HG03442 (cell line): ENCODE data around the gene RGS13.

ENCODE experiments used
- ATAC-seq: cut with Tn5 transposase; IDR thresholded peaks from one replicate; pipeline ENCODE4 v1.9.1; 2021; ENCODE audit warnings: mild to moderate bottlenecking, moderate library complexity; ENCODE audit not compliant: unreplicated experiment

RGS13 gene

DNA sequence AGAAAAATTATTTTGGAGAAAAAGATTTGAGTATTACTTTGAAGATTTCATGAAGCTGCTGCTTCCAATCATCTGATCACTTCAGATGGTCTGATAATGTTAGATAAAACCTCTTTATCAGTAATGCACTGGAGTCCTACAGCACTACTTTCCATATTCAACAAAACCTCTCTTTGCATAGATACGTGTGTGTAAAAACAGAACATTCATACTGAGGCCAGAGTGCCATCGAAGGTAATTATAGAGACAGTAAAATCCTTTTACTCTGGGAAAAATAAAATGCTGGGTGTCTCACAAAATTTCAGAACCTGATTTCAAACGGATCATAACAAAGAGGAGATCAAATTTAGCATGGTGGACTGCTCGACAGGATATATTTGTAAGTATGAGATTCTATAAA lies at the start of gene RGS13:
Gene RGS13, plus strand, starts transcription at position 209 of the 400 bp plus-strand sequence. CDS start 8,188 bp downstream, outside the sequence.
- no peak for ATAC-seq

GRCh38 chr1:192587386-192588266 lies 48.3 kb upstream of the RGS13 start:
- ATAC-seq: no peak

GRCh38 chr1:192588546-192588945 lies 47.4 kb upstream of the RGS13 start:
- ATAC-seq: no peak

GRCh38 chr1:192589813-192590212 lies 46.1 kb upstream of the RGS13 start:
- no peak for ATAC-seq

GRCh38 chr1:192592517-192592916 lies 43.4 kb upstream of the RGS13 start:
- ATAC-seq: no peak

- no peak for ATAC-seq
Measured at GRCh38 chr1:192592981-192593708, 42.8 kb upstream of the RGS13 start.

- ATAC-seq: no peak
Measured at GRCh38 chr1:192595299-192595698, 40.6 kb upstream of the RGS13 start.

DNA sequence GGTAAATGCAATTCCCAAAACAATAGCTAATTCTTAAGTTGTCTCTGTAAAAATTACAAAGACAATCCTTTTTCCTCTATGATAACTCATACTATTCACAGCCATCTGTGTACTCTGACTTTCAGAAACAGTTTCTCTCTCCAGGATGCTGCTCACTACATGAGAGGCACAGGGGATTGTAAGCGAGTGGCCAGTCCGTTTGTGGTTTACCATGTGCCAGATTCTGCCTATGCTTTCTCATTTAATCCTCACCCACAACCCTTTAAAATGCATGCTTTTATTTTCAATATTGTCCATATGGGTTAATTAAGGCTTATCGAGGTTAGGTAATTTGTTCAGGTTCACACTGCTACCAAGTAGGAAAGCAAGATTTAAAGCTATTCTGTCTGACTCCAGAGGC lies 37.4 kb upstream of the RGS13 start:
- ATAC-seq: no peak

GRCh38 chr1:192600275-192600674 lies 35.7 kb upstream of the RGS13 start:
- no peak for ATAC-seq

DNA sequence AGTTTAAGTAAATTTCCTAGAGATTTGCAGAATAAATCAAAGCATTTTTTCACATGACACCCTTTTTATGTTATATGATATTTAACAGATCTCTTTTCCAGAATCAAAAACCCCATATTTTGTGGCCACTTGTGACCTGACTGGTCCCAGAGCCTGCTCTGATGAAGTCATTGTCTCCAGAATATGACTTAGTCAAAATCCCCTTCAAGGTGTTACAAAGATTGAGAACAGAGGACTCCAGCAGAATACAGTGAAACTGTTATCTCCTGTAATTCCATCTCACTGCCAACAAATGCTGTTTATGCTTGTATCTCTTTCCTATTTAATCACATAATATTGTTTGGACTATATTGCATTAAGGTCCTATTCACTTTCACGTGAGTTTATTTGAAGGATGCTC lies 34.8 kb upstream of the RGS13 start:
- ATAC-seq: peak; percentile 57

DNA sequence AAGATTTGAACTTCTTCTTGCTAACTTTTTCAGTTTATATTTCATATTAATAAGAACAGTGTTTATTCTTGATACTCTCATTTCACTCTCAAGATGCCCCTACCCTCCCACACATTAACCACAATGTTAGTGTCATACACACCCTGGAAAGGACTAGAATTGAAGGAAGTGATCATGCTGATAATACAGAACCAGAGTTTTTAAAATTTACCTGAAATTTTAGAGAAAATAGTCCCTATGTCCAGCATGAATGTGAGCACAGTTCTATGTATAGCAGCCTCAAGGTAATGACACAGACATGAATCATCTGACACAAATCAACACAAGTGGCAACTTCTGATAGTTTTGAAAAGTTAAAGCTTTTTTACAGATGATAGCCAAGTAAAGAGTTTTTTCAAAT lies 34.4 kb upstream of the RGS13 start:
- ATAC-seq: peak; percentile 32

DNA sequence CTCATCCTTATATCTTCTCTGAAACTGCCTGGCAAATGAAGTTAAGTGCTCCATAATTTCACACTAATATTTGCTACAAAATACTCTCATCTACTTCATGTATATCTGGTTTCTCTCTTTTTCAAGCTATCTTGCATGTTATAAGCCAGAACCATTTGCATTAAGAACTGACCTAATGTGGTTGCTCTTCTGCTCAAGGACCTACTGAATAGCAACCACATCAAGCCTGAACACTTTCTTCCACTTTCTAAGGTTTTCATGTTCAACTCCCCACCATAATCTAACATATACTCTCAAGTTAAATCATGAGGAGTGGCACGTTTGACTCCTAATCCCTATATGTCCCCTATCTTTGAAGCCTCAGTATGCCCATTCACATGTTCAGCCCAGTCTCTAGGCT lies 33.2 kb upstream of the RGS13 start:
- peak; percentile 21 for ATAC-seq

DNA sequence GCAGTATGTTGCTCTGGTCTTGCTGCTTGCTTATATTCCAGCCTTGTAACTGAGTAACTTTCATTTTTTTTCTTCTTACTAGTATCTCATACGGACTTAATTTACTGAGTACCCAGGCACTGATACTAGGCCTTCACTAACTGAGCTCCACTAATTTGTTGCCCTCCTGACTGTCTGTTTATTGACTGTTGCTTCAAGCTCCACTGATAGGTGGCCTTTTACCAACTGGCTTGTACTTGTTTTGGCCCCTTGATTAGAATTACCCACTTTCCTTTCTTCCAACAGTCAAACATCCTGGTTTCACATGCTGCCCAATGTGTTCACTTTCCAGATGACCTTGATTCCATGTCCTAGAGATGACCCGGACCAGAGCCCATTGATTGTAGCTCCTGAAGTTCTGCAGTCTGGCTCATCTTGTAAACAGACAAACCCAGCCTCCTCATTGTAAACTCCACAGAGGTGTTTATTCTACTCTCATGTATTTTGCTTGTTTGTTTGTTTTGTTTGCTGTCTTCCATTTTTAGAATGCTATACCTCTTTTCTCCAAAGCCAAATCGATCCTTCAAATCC lies 32.6 kb upstream of the RGS13 start:
- ATAC-seq: no peak

- peak; percentile 29 for ATAC-seq
Measured at GRCh38 chr1:192604979-192605620, 30.8 kb upstream of the RGS13 start.

DNA sequence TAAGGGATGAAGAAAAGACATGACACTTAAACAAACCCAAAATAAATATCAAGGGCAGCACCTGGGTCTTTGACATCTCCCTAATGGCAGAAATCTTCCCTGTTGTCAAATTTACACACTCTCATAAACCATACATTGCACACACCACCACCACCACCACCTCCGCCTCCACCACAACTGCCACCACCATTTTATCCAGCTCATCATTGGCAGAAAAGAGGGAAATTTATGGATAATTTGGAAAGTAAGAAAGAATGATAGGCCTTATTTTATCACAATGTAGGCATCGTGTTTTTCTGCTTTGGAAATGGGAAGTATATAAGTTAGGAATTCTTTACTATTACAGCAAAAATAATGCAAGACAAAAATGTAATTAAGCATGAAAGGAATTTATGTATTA lies 27.3 kb upstream of the RGS13 start:
- no peak for ATAC-seq

- ATAC-seq: peak; percentile 98
Measured at GRCh38 chr1:192609110-192610079, 26.6 kb upstream of the RGS13 start.

DNA sequence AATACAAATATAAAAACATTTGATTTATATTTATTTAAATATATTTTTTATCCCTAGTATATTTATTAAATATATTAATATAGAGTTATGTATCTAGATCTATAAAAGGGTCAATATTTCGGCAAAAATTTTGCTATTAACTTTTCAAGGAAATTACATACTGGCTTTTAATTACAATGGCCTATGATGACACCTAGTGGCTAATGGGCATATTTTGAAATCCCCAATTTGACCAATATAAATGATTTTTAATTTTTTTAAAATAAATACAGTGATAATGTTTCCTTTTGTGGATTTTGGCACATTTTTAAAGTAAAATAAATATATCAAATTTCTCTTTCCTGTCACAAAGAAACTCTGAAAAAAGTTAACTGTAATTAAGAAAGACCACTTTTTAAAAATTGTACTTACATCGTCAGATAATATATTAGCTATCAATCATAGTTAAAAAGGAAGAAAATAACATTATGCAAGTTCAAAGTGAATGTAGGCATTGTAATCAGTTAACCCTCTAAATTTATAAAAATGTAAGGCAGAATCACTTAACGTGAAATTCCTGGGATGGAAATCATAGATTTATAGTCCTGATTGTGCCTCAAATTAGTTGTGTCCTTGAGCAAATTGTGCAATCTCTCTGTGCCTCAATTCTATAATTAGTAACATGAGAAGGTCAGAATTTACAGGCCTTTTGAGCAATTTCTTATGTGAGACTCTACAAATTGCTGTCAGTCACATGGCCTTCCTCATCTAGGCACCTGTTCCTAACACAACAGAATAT lies 25.6 kb upstream of the RGS13 start:
- ATAC-seq: no peak

DNA sequence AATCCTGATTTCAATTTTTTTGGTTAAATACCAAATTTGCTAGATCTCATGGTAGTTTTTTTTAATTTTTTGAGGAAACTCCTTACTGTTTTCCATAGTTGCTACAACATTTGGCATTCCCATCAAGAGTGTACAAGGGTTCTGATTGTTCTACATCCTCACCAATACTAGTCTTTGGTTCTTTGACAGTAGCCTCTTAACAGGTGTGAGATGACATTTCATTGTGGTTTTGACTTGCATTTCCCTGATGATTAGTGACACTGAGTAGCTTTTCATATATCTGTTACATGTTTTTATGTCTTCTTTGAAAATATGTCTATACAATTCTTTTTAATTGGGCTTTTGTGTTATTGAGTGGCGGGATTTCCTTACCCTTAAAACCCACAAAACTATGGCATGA lies 20.9 kb upstream of the RGS13 start:
- ATAC-seq: no peak

DNA sequence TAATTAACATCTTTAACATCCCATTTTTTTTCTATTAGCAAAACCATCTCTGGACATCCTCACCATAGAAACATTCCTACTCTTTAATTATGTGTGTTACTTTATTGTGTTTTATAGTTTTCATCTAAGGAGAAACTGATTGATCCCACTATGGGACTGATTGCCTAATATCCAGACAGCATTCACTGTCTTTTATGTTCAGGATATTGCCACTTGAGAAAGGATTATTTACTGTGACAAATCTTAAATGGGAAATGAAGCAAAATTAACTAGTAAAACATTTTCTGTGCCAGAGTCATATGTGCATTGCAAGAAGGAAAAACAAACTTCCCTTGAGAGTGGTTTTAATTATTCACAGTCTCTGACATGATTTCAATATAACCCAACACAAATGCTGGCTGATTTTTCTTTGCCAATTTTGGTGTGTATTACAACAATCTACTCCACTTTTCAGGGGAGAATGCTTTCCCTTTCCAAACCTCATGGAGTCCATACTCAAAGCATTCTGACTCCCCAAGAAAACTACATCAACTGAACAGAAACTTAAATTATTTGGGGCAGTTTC lies 15.8 kb upstream of the RGS13 start:
- no peak for ATAC-seq
